AG09309 (cell line): ENCODE results near the gene SSPN.
A peak's percentile ranks its signal among the peaks of the same experiment; 100 is the strongest.

Source experiments
- DNase-seq: peaks from one replicate; pipeline ENCODE4 v3.0.0-alpha.2; 2010; ENCODE audit warnings: low read depth
- H3K4me3 ChIP-seq: 2 replicates; pipeline ENCODE4 v1.5.1; 2011; ENCODE audit warnings: mild to moderate bottlenecking, low read depth, low read length, moderate library complexity; ENCODE audit not compliant: control insufficient read depth
- TF ChIP-seq, protein P1 (sequence below): IDR thresholded peaks from 2 replicates; pipeline ENCODE4 v1.5.1; 2011; ENCODE audit warnings: mild to moderate bottlenecking, low read depth, low read length, inconsistent platforms; ENCODE audit not compliant: insufficient read depth, control insufficient read depth; ENCODE audit errors: missing control alignments

SSPN gene

DNA sequence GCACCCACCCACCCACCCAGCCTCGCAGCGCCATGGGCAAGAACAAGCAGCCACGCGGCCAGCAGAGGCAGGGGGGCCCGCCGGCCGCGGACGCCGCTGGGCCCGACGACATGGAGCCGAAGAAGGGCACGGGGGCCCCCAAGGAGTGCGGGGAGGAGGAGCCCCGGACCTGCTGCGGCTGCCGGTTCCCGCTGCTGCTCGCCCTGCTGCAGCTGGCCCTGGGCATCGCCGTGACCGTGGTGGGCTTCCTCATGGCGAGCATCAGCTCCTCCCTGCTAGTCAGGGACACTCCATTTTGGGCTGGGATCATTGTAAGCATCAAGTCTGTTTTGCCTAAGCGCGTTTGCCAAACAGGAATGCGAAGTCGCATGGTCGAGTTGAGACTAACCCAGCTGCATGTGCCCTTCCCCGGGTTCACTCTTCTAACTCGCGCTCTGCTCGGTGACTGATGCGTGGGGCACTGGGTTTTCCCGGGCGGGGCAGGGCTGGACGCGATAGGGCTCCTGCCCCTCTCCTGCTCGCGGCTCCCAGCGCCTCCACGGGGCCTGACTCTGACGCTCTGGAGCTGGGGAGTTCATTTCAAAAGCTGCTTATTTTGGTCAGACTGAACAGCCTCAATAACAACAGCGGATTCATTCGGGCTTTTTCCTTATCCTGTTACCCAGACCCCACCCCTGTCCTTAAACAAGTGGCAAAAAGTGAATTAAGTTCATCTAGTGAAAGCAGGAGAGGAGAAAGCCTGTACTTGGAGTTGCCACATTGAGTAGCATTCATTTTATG is 458 bp downstream of the SSPN start:
- peak overlapping the region; percentile 55 for H3K4me3 ChIP-seq
- no peak for DNase-seq
- TF ChIP-seq, protein P1, sequence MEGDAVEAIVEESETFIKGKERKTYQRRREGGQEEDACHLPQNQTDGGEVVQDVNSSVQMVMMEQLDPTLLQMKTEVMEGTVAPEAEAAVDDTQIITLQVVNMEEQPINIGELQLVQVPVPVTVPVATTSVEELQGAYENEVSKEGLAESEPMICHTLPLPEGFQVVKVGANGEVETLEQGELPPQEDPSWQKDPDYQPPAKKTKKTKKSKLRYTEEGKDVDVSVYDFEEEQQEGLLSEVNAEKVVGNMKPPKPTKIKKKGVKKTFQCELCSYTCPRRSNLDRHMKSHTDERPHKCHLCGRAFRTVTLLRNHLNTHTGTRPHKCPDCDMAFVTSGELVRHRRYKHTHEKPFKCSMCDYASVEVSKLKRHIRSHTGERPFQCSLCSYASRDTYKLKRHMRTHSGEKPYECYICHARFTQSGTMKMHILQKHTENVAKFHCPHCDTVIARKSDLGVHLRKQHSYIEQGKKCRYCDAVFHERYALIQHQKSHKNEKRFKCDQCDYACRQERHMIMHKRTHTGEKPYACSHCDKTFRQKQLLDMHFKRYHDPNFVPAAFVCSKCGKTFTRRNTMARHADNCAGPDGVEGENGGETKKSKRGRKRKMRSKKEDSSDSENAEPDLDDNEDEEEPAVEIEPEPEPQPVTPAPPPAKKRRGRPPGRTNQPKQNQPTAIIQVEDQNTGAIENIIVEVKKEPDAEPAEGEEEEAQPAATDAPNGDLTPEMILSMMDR = no peak

GRCh38 chr12:26196421-26196716 is 996 bp downstream of the SSPN start:
- TF ChIP-seq, protein P1 = no peak
- peak overlapping the region; percentile 55 for H3K4me3 ChIP-seq
- DNase-seq = no peak

DNA sequence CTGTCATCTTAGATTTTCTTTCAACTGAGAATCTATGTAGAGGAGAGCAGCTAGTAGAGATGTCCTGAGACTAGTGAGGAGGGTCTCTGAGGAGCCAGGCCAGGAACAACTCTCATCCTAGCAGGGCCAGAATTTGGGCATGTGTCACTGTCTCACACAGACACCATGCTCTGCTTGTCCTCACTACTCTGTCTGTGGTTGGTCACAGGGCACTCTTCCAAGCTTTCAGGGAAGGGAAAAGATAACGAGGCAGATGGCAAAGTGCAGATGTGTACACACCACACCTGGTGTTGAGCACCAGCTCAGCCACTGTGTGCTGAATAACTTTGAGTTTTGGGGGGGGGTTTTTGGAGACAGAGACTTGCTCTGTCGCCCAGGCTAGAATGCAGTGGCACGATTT is 2.5 kb downstream of the SSPN start:
- TF ChIP-seq, protein P1 = no peak
- H3K4me3 ChIP-seq = no peak overlapping the region

DNA sequence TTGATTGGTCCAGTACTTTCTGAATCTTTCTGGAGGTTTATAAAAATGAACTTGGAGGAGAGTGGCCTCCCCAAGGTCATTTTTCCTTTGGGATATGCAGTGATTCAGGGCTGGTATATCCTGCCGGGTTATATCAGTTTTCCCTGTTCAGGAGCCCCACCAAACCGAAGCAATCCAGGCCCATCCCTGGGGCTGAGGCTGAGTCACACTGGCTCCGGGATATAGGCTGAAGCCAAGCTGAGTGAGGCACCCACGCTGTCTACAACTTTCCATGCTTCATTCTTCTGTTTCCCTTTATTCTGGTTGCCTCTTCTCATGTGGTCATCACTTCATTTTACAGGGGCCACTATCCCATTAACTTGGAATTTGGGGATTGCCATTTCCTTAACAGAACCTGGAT is 3.4 kb downstream of the SSPN start:
- DNase-seq = no peak
- H3K4me3 ChIP-seq = no peak overlapping the region
- TF ChIP-seq, protein P1 = no peak

More for the DNA sequence above, 2.5 kb downstream of the SSPN start:
- no peak for DNase-seq

GRCh38 chr12:26203167-26203780 is 7.9 kb downstream of the SSPN start:
- H3K4me3 ChIP-seq = no peak overlapping the region
- DNase-seq = no peak
- TF ChIP-seq, protein P1 = no peak

DNA sequence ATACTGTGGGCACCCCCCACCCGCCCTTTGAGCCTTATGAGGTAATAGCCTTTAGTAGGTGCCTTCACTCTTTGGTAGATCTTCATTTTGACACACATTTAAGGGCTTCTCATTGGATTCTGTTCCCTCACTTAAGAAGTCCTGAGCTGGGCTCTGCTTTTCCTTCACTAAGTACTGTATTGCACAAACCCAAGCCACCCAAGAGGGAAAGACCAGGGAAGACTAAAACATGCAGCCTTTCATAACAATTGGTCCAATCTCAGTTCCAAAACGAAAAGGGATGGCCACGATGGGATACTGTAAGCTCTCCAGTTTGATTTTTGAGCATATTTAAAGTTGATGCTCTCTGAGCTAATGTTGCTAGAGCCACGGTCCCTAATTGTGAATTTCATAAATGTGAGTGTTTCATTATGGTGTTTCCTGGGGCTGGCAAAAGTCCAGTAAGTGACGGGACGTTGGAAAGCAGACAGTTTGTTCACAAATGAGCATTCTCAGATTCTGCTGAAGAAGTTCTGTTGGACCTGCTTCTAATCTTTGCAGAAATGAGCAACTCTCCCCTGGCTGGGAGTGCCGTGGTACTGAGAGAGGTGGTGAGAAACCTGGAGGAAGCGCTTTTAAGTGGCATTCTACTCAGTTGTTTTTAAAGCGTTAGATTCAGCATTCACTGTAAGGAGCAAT is 9.4 kb downstream of the SSPN start:
- no peak overlapping the region for H3K4me3 ChIP-seq
- no peak for DNase-seq
- TF ChIP-seq, protein P1 = no peak
